ENCODE results near the gene CD247. TPM values are rescaled to one million over a fixed set of nuclear protein-coding genes. Genes with fewer than 3 reads are reported as not detected.

CD247 gene
- total and polyA plus RNA-seq, 2 donors from 2014 or later: 1.8 to 7.7 TPM

GRCh38 chr1:167467752-167468151 lies 50.6 kb downstream of the CD247 start:
- no peak overlapping the region for H3K4me3 ChIP-seq (ENCODE audit: low read length in 3 of 3)
- H3K27ac ChIP-seq (ENCODE audit: low read depth in 2 of 2, low read length in 2 of 2): no peak overlapping the region
- TF ChIP-seq, protein P1, sequence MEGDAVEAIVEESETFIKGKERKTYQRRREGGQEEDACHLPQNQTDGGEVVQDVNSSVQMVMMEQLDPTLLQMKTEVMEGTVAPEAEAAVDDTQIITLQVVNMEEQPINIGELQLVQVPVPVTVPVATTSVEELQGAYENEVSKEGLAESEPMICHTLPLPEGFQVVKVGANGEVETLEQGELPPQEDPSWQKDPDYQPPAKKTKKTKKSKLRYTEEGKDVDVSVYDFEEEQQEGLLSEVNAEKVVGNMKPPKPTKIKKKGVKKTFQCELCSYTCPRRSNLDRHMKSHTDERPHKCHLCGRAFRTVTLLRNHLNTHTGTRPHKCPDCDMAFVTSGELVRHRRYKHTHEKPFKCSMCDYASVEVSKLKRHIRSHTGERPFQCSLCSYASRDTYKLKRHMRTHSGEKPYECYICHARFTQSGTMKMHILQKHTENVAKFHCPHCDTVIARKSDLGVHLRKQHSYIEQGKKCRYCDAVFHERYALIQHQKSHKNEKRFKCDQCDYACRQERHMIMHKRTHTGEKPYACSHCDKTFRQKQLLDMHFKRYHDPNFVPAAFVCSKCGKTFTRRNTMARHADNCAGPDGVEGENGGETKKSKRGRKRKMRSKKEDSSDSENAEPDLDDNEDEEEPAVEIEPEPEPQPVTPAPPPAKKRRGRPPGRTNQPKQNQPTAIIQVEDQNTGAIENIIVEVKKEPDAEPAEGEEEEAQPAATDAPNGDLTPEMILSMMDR (IDR thresholded peaks at IDR 0.05; ENCODE audit: borderline replicate concordance, extremely low read depth, insufficient read depth): no peak
- H3K9ac ChIP-seq (ENCODE audit: low read length in 3 of 3): no peak overlapping the region
- no peak for FAIRE-seq
- intact Hi-C loops (cut with DNase I): no loop called here
- H3K27me3 ChIP-seq (ENCODE audit: control insufficient read depth, insufficient read depth, low read length): no peaks in the 10 kb centered on the region
- no peaks in the 10 kb centered on the region for H3K4me1 ChIP-seq (ENCODE audit: control insufficient read depth in 2 of 3, insufficient read depth in 2 of 3, low read depth in 1 of 3, low read length in 3 of 3)
- no peak for DNase-seq
- no peaks in the 10 kb centered on the region for H3K36me3 ChIP-seq (ENCODE audit: control insufficient read depth in 2 of 3, insufficient read depth in 3 of 3, low read length in 3 of 3)
- no peaks in the 10 kb centered on the region for H3K9me3 ChIP-seq (ENCODE audit: control insufficient read depth in 2 of 3, insufficient read depth in 1 of 3, low read length in 3 of 3)

DNA sequence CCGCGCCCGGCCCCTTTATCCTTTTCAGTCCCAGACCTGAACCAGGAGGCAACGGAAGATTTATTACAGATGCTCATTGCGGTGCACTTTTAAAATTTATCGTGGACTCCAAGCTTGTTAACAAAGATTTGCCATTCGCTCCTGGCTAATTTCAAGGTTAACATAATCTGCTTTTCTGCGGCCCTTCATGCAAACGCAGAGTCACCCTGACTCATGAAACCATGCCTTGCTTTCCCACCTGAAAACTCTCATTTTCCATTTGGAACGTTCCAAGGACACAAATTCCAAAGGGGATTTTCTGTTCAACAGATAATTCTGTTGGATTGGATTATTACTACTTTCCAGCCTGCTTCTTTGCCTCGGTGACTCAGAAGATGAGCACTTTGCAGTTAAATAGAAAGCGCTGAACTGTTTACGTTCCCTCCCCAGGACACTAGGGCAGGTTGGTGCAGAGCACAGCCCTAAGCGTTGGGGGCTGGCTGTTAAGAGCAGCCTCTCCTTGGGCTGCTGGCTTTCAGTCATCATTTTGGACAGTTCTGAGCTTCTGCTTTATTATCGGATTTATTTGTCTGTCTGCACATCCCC lies 51.1 kb downstream of the CD247 start:
- no peaks in the 10 kb centered on the region for H3K36me3 ChIP-seq (ENCODE audit: control insufficient read depth in 2 of 3, insufficient read depth in 3 of 3, low read length in 3 of 3)
- H3K27ac ChIP-seq (ENCODE audit: low read depth in 2 of 2, low read length in 2 of 2): no peak overlapping the region
- no peaks in the 10 kb centered on the region for H3K27me3 ChIP-seq (ENCODE audit: control insufficient read depth, insufficient read depth, low read length)
- H3K4me3 ChIP-seq (ENCODE audit: low read length in 3 of 3): no peak overlapping the region
- DNase-seq (no peak), FAIRE-seq (no peak)
- intact Hi-C loops (cut with DNase I): no loop called here
- H3K9ac ChIP-seq (ENCODE audit: low read length in 3 of 3): no peak overlapping the region
- H3K4me1 ChIP-seq (ENCODE audit: control insufficient read depth in 2 of 3, insufficient read depth in 2 of 3, low read depth in 1 of 3, low read length in 3 of 3): no peaks in the 10 kb centered on the region
- no peaks in the 10 kb centered on the region for H3K9me3 ChIP-seq (ENCODE audit: control insufficient read depth in 2 of 3, insufficient read depth in 1 of 3, low read length in 3 of 3)
- TF ChIP-seq, protein P1 (IDR thresholded peaks at IDR 0.05; ENCODE audit: borderline replicate concordance, extremely low read depth, insufficient read depth): no peak

GRCh38 chr1:167465743-167466142 lies 52.6 kb downstream of the CD247 start:
- Histone ChIP-seq H3K4me3 (ENCODE audit: low read length in 3 of 3) (no peak overlapping the region), H3K27ac (ENCODE audit: low read depth in 2 of 2, low read length in 2 of 2) (no peak overlapping the region), H3K27me3 (ENCODE audit: control insufficient read depth, insufficient read depth, low read length) (no peaks in the 10 kb centered on the region), H3K4me1 (ENCODE audit: control insufficient read depth in 2 of 3, insufficient read depth in 2 of 3, low read depth in 1 of 3, low read length in 3 of 3) (no peaks in the 10 kb centered on the region), H3K36me3 (ENCODE audit: control insufficient read depth in 2 of 3, insufficient read depth in 3 of 3, low read length in 3 of 3) (no peaks in the 10 kb centered on the region), H3K9me3 (ENCODE audit: control insufficient read depth in 2 of 3, insufficient read depth in 1 of 3, low read length in 3 of 3) (no peaks in the 10 kb centered on the region), H3K9ac (ENCODE audit: low read length in 3 of 3) (no peak overlapping the region)
- DNase-seq (peak in 2 of 5 donors; percentile 27 to 48), FAIRE-seq (no peak)
- intact Hi-C loops (cut with DNase I): no loop called here
- TF ChIP-seq, protein P1 (IDR thresholded peaks at IDR 0.05; ENCODE audit: borderline replicate concordance, extremely low read depth, insufficient read depth): no peak

DNA sequence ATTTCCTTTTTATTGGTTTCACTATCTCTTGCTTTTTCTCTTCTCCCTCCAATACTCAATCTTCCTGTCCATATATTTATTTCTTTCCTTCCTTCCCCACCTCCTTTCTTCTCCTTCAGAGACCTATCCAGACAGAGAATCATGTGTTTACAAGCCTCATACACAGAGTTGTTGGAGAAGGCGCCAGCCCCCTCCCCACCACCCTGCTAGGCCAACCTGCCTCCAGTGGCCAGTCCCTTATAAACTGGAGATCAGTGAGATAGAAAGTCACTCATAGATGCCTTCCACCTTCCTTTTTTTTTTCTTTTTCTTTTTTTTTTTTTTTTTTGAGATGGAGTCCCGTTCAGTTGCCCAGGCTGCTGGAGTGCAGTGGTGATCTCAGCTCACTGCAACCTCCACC lies 53.3 kb downstream of the CD247 start:
- H3K36me3 ChIP-seq (ENCODE audit: control insufficient read depth in 2 of 3, insufficient read depth in 3 of 3, low read length in 3 of 3): no peaks in the 10 kb centered on the region
- H3K27me3 ChIP-seq (ENCODE audit: control insufficient read depth, insufficient read depth, low read length): no peaks in the 10 kb centered on the region
- intact Hi-C loops (cut with DNase I): no loop called here
- TF ChIP-seq, protein P1 (IDR thresholded peaks at IDR 0.05; ENCODE audit: borderline replicate concordance, extremely low read depth, insufficient read depth): no peak
- no peak for FAIRE-seq
- no peaks in the 10 kb centered on the region for H3K9me3 ChIP-seq (ENCODE audit: control insufficient read depth in 2 of 3, insufficient read depth in 1 of 3, low read length in 3 of 3)
- DNase-seq: no peak
- H3K4me3 ChIP-seq (ENCODE audit: low read length in 3 of 3): no peak overlapping the region
- no peaks in the 10 kb centered on the region for H3K4me1 ChIP-seq (ENCODE audit: control insufficient read depth in 2 of 3, insufficient read depth in 2 of 3, low read depth in 1 of 3, low read length in 3 of 3)
- no peak overlapping the region for H3K27ac ChIP-seq (ENCODE audit: low read depth in 2 of 2, low read length in 2 of 2)
- no peak overlapping the region for H3K9ac ChIP-seq (ENCODE audit: low read length in 3 of 3)
